ENCODE measurements around the gene HSPB6.
"Not testable (repeated sequence)": the region's sequence is repeated elsewhere in the genome, so short reads cannot be mapped to it uniquely, and the experiment has no call there.

Gene HSPB6

DNA sequence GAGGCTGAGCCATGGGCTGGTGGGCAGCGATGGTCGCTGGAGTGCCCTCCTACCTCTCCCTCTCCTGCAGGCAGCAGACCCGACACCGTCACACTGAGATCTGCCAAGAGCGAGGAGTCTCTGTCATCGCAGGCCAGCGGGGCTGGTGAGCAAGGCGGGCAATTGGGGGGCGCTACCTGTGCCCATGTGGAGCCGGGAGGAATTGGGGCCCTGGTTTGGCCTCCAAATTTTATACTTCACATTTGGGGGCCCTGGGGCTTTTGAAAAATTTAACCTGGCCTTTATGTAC, 28.5 kb upstream of the HSPB6 start:
- no peak for DNase-seq

- DNase-seq: no peak
Observed at GRCh38 chr19:35784503-35785338, 27.9 kb upstream of the HSPB6 start.

DNA sequence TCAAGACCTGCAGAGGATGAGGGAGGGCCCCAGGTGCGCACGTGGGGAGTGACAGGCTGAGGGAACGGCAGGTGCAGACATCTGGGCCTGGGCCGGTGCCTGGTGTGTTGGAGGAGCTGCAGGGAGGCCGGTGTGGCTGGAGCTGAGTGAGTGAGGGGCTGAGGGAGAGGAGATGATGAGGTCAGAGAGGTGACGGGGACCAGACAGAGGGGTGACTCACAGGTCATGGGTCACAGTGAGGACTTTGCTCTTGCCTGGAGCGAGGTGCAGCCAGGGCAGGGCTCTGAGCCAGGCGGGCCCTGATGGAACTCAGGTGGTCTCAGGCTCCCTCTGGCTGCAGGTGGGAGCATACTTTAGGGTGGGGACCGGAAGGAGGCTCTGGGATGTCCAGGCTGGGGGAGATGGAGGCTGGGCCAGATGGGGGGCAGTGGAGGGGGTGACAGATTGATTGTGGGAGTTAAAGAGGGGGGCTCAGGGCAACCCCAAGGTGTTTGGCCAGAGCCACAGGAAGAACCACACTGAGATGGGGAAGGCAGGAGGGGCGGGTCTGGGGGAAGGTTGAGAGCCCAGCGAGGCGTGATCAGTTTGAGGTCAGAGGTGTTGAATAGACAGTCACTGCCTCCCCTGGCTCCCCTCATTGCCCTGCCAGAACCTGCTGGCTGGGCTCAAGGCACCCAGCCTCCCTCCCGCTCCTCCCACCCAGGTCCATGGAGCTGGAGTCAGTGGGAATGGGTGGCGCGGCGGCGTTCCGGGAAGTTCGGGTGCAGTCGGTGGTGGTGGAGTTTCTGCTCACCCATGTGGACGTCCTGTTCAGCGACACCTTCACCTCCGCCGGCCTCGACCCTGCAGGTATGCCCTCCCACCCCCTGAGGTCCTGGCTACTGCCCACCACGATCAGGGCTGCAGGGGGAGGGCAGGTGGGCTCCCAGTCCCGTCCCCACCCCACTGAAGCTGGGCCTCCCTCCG, 26.9 kb upstream of the HSPB6 start:
- DNase-seq: no peak

GRCh38 chr19:35782589-35782988, 25.8 kb upstream of the HSPB6 start:
- no peak for DNase-seq

DNA sequence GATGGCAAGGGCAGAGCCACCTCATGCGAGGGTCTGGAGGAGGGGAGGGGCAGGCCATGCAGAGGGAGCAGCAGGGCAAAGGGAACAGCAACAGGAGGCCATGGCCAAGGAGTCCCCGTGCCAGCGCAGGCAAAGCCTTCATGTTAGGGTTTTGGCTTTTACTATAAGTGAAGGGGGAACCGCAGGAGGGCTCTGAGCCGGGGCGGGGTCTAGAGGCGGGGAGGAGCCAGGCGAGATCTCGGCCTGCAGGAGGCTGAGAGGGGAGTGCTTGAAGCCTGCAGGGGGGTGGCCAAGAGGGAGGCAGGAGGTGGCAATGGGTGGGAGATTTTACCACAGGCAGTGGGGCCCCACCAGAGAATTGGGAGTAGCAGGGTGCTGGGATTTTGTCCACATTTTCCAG, 24.8 kb upstream of the HSPB6 start:
- no peak for DNase-seq

- no peak for DNase-seq
Observed at GRCh38 chr19:35780717-35781116, 23.9 kb upstream of the HSPB6 start.

DNA sequence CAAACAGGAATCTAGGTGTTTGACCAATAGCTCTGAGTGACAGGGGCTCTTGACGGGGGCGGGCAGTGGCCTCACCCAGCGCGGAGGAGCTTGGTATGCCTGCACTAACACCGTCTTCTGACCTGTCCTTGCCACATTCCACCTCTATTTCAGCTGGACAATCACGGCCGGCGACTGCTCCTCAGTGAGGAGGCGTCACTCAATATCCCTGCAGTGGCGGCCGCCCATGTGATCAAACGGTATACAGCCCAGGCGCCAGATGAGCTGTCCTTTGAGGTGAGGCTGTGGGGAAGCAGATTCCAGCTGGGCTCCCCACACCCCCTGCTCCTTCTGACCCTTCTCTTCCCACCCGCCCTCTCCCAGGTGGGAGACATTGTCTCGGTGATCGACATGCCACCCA, 23.2 kb upstream of the HSPB6 start:
- DNase-seq: no peak

- DNase-seq: no peak
Observed at GRCh38 chr19:35779033-35779432, 22.2 kb upstream of the HSPB6 start.

DNA sequence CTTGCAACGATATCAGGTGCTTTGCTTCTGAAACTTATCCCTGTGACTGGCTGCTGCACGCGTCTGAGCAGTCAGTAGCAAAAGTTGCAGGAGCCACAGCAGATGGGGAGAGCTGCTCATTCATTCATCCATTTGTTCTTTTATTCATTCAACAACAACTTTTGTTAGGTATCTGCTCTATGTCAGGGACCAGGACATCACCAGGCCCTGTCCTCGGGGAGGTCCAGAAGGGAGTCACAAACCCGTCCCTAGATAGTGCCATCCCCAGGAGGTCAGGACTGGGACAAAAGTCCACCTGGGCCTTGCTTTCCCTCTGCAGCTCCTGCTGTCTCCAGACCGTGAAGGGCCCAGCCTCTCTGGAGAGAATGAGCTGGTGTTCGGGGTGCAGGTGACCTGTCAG, 21.1 kb upstream of the HSPB6 start:
- DNase-seq: no peak

DNA sequence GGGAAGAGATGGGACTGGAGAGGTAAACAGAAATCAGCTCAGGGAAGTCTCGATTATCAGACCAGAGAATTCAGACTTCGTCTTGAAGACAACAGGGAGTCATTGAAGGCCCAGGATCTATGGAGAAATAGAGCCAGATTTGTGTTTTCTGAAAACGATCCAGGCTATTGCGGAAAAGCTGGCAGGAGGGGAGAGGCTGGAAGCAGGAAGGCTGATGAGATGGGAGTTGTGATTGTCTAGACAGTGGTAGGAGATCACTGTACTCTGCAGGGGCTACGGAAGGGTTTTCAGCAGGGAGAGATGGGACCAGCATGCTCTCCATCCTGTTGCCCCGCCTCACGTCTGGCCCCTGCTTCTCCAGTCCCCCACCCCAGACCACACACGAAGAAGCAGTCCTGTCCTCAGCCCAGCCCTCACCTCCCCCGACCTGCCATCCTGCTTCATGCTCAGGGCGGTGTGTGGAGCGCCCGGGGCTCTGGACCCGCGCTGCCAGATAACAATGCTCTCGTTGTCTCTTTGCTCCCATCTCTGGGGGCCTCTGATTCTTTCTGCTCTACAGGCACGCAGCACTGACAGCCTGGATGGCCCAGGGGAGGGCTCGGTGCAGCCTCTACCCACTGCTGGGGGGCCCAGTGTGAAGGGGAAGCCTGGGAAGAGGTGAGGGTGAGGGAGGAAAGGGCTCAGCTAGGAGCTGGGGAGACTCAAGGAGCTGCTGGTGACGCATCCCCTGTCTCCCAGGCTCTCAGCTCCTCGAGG, 20.4 kb upstream of the HSPB6 start:
- no peak for DNase-seq

GRCh38 chr19:35776102-35776788, 19.4 kb upstream of the HSPB6 start:
- peak in 1 of 2 experiments; percentile 10 for DNase-seq

DNA sequence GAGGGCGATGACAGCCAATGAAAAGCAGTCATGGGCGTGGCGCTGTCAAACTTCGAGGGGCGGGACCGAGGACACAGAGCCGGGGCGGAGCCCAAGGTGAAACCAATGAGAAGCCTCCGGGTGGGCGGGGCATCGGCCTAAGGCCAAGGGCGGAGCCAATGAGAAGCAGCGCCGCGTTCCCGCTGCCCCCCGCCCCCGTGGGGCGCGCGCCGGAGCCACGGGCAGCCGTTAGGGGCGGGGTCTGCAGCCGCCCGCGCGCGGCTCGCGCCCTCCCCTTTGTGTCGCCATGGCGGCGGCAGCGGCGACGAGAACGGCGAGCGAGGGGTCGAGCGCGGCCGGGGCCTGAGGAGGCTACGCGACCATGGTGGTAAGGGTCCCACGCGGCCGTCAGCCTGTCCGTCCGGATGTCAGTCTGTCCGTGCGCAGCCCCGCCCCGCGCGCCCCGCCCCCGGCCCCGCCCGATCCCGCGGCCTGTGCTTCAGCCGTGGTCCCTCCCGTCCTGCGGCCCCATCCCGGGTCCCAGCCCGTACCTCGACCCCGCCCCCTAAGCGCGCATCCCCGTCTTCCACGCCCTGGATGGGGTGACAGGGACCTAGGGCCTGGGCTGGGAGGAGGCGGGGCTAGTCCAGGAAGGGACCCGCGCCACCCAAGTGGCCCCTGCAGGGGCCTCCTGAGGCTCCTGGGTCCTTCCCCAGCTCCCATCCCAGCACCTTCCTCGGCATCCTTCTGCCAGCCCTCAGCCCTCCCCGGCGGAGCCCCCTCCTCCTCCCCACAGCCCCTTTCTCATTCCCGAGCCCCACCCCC, 18.7 kb upstream of the HSPB6 start, which contains the start of gene ARHGAP33:
ARHGAP33 (plus strand) TSS at position 267 of the 804 bp plus-strand sequence; CDS start at position 362, 95 bp downstream.
- DNase-seq: peak; percentile 98 to 99

GRCh38 chr19:35775046-35775297, 18.1 kb upstream of the HSPB6 start:
- no peak for DNase-seq

GRCh38 chr19:35774274-35775045, 17.6 kb upstream of the HSPB6 start:
- no peak for DNase-seq

- DNase-seq: no peak
Observed at GRCh38 chr19:35773020-35773806, 16.4 kb upstream of the HSPB6 start.

GRCh38 chr19:35772362-35772761, 15.5 kb upstream of the HSPB6 start:
- DNase-seq: not testable (repeated sequence)

DNA sequence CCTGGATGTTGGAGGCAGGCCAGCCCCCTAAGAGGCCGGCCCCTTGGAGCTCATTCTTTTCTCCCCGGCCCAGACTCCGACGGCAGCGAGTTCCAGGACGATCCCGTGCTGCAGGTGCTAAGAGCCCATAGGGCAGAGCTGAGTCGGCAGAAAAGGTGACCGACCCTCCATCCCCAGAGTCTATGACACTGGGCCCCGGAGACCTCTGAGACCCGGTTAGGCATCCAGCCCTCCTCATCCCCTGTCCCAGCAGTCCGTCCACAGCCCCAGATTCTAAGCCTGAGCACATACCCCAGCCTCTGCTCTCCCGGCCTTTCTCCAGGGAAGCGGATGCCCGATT, 11.2 kb upstream of the HSPB6 start:
- DNase-seq: no peak

DNA sequence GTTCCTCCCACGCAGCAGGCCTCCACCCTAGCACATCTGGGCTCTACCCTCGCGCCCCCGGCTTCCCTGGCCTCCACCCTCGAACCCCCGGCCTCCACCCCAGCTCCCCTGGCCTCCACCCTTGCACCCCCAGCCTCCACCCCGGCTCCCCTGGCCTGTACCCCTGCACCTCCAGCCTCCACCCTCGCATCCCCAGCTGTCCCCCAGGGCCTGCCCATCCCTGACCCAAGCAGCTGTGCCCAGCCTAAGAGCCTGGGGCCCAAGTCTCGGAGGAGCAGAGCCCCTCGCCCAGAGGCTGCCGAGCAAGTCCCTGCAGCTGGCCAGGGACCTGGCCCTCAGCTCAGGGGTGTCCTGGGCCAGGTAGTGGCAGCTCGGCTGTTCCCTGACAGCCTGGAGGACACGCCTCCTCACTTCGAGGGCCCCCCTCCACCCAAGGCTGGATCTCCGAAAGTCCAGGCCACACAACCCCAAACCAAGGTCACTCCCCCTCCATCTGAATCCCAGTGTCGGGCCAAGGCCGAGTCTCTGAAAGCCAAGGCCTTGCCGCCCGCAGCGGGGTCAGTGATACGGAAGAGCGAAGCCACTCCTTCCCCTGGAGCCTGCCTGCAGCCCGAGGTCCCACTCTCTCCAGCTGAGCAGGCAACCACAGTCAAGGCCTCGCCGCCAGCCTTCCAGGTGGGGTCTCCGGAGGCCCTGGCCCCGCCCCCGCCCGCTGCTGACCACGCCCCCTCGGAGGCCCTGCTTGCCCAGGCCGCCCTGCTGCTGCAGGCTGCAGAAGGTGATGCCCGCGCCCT, 10.7 kb upstream of the HSPB6 start:
- DNase-seq: no peak

- DNase-seq: no peak
Observed at GRCh38 chr19:35766571-35767104, 9.8 kb upstream of the HSPB6 start.

Measured in NCI-H187 (cell line).